H1 (cell line): Measurements from ENCODE around the gene ATG16L2. TPM values are rescaled to one million over a fixed set of nuclear protein-coding genes. Genes with fewer than 3 reads are reported as not detected.

Experiments
- CTCF ChIA-PET: fragments of 300-600 bp; sonication (Branson Sonifier 250); formaldehyde crosslinking; loops from one replicate; lab custom pipeline; 2021; ENCODE audit not compliant: partially characterized antibody; lab: Charles Lee
- POLR2A ChIA-PET: fragments of 300-600 bp; sonication (Branson Sonifier 250); formaldehyde crosslinking; loops from one replicate; lab custom pipeline; 2021; ENCODE audit warnings: inconsistent platforms; ENCODE audit not compliant: partially characterized antibody; lab: Charles Lee
- DNase-seq, 2 experiments: peaks; one replicate each; pipeline versions ENCODE4 v3.0.0 to v3.0.0-alpha.2; 2010 to 2022; ENCODE audit warnings: low spot score in 2 of 2, low read depth in 1 of 2, mixed read lengths in 1 of 2
- FAIRE-seq: peaks from 2 replicates; lab custom pipeline; 2011; peaks lifted over from hg19 to GRCh38; lab: Jason Lieb, UNC
- H2AFZ ChIP-seq: 2 replicates; pipeline ENCODE4 v1.8.1; 2012; ENCODE audit warnings: low read length, inconsistent platforms
- H2AK5ac ChIP-seq: 2 replicates; pipeline ENCODE4 v1.6.1; 2013; ENCODE audit warnings: low read depth, low read length
- H2BK120ac ChIP-seq: replicated peaks from 2 replicates; pipeline ENCODE3; 2013; ENCODE audit warnings: low read depth, low read length, inconsistent platforms
- H2BK12ac ChIP-seq: 2 replicates; pipeline ENCODE4 v1.6.1; 2013; ENCODE audit warnings: low read depth, low read length
- H2BK15ac ChIP-seq: 2 replicates; pipeline ENCODE4 v1.6.1; 2013; ENCODE audit warnings: low read length
- H2BK20ac ChIP-seq: 2 replicates; pipeline ENCODE4 v1.6.1; 2013; ENCODE audit warnings: low read length
- H2BK5ac ChIP-seq: 2 replicates; pipeline ENCODE4 v1.6.1; 2013; ENCODE audit warnings: low read depth, low read length
- H3K14ac ChIP-seq: 2 replicates; pipeline ENCODE4 v1.6.1; 2013; ENCODE audit warnings: inconsistent platforms; ENCODE audit not compliant: insufficient read length
- H3K18ac ChIP-seq: 2 replicates; pipeline ENCODE4 v1.6.1; 2013; ENCODE audit warnings: low read length; ENCODE audit errors: extremely low read depth
- H3K23ac ChIP-seq: 2 replicates; pipeline ENCODE4 v1.6.1; 2013; ENCODE audit warnings: inconsistent platforms; ENCODE audit not compliant: insufficient read length
- H3K23me2 ChIP-seq: 2 replicates; pipeline ENCODE4 v1.6.1; 2013; ENCODE audit warnings: low read depth, low read length
- H3K27ac ChIP-seq: 2 replicates; pipeline ENCODE4 v1.6.1; 2011; ENCODE audit warnings: low read depth, low read length, inconsistent platforms
- H3K27me3 ChIP-seq, 4 experiments: replicated peaks in 1 of 4; 1 replicate in 1 of 4; 2 replicates in 3 of 4; pipeline versions ENCODE4 v1.6.1 to v1.8.1; 2011 to 2013; ENCODE audit warnings: low read length in 3 of 4, mild to moderate bottlenecking in 3 of 4, inconsistent platforms in 2 of 4, mixed read lengths in 2 of 4, moderate library complexity in 1 of 4; ENCODE audit not compliant: control insufficient read depth in 3 of 4, insufficient read depth in 3 of 4; ENCODE audit errors: extremely low read depth in 1 of 4
- H3K36me3 ChIP-seq, 4 experiments: 2 replicates each; pipeline versions ENCODE4 v1.6.1 to v1.8.1; 2011 to 2013; ENCODE audit warnings: mild to moderate bottlenecking in 4 of 4, low read length in 3 of 4, moderate library complexity in 2 of 4, control low read depth in 1 of 4, inconsistent platforms in 1 of 4; ENCODE audit not compliant: insufficient read depth in 4 of 4, control insufficient read depth in 2 of 4
- H3K4ac ChIP-seq: replicated peaks from 2 replicates; pipeline ENCODE3; 2013; ENCODE audit warnings: low read length, low read depth, mixed read lengths, inconsistent platforms; ENCODE audit not compliant: insufficient read length
- H3K4me1 ChIP-seq, 4 experiments: replicated peaks in 1 of 4; 1 replicate in 1 of 4; 2 replicates in 3 of 4; pipeline versions ENCODE4 v1.6.1 to v1.8.1; 2011 to 2013; ENCODE audit warnings: low read length in 3 of 4, inconsistent platforms in 2 of 4, mixed read lengths in 1 of 4; ENCODE audit not compliant: insufficient read depth in 4 of 4, control insufficient read depth in 3 of 4
- H3K4me2 ChIP-seq, 2 experiments: 2 replicates each; pipeline versions ENCODE4 v1.6.1 to v1.8.1; 2011 to 2013; ENCODE audit warnings: low read depth in 2 of 2, low read length in 2 of 2, control low read depth in 1 of 2, inconsistent platforms in 1 of 2, mild to moderate bottlenecking in 1 of 2; ENCODE audit not compliant: insufficient read depth in 1 of 2
- H3K4me3 ChIP-seq, 4 experiments: fragments of 200-600, 300-600 bp in 1 of 4; sonication (generic), shearing (Covaris generic), sonication (Bioruptor Twin) in 1 of 4; 2 replicates each; pipeline versions ENCODE4 v1.5.1 to v1.8.1; 2011 to 2016; ENCODE audit warnings: low read length in 4 of 4, low read depth in 3 of 4, control low read depth in 2 of 4, inconsistent platforms in 2 of 4, mild to moderate bottlenecking in 2 of 4, mixed read lengths in 1 of 4, moderate library complexity in 1 of 4; ENCODE audit not compliant: insufficient read depth in 2 of 4; ENCODE audit errors: extremely low read depth in 1 of 4
- H3K56ac ChIP-seq: replicated peaks from 2 replicates; pipeline ENCODE3; 2013; ENCODE audit warnings: low read depth, mild to moderate bottlenecking, mixed read lengths, low read length, inconsistent platforms; ENCODE audit not compliant: insufficient read length
- H3K79me1 ChIP-seq: 2 replicates; pipeline ENCODE4 v1.6.1; 2013; ENCODE audit warnings: low read depth, low read length, control low read depth
- H3K79me2 ChIP-seq, 2 experiments: 2 replicates each; pipeline versions ENCODE4 v1.6.1 to v1.8.1; 2012 to 2013; ENCODE audit warnings: low read length in 2 of 2, mild to moderate bottlenecking in 2 of 2, inconsistent platforms in 1 of 2; ENCODE audit not compliant: insufficient read depth in 2 of 2, control insufficient read depth in 1 of 2
- H3K9ac ChIP-seq, 4 experiments: replicated peaks in 1 of 4; 1 replicate in 1 of 4; 2 replicates in 3 of 4; pipeline versions ENCODE4 v1.6.1 to v1.8.1; 2011 to 2013; ENCODE audit warnings: low read depth in 3 of 4, low read length in 3 of 4, control low read depth in 2 of 4, mild to moderate bottlenecking in 2 of 4, moderate library complexity in 2 of 4, inconsistent platforms in 1 of 4; ENCODE audit errors: extremely low read depth in 1 of 4
- H3K9me3 ChIP-seq, 2 experiments: 2 replicates each; pipeline versions ENCODE4 v1.6.1 to v1.8.1; 2012 to 2013; ENCODE audit warnings: mild to moderate bottlenecking in 2 of 2, moderate library complexity in 2 of 2, control low read depth in 1 of 2, inconsistent platforms in 1 of 2, low read depth in 1 of 2, low read length in 1 of 2, mixed read lengths in 1 of 2; ENCODE audit not compliant: insufficient read depth in 2 of 2
- H4K20me1 ChIP-seq, 2 experiments: replicated peaks in 1 of 2; 2 replicates each; pipeline versions ENCODE3 to v1.8.1; 2011 to 2013; ENCODE audit warnings: inconsistent platforms in 2 of 2, low read length in 2 of 2, mild to moderate bottlenecking in 1 of 2; ENCODE audit not compliant: insufficient read depth in 2 of 2, control insufficient read depth in 1 of 2
- H4K5ac ChIP-seq: 2 replicates; pipeline ENCODE4 v1.6.1; 2013; ENCODE audit warnings: low read length, low read depth, mixed read lengths, inconsistent platforms; ENCODE audit not compliant: insufficient read length
- H4K8ac ChIP-seq: 2 replicates; pipeline ENCODE4 v1.8.0; 2013; ENCODE audit warnings: mild to moderate bottlenecking, moderate library complexity, low read length, inconsistent platforms; ENCODE audit not compliant: insufficient read depth; ENCODE audit errors: extremely low read depth
- H4K91ac ChIP-seq: replicated peaks from 2 replicates; pipeline ENCODE3; 2013; ENCODE audit warnings: low read length, mixed read lengths, inconsistent platforms; ENCODE audit not compliant: insufficient read length
- BACH1 ChIP-seq: IDR thresholded peaks from 2 replicates; pipeline ENCODE4 v1.6.1; 2012; ENCODE audit warnings: low read length, improper control_type of control experiment
- CBX8 ChIP-seq: fragments of 300-800, 300-1000 bp; sonication (generic); IDR thresholded peaks from 2 replicates; pipeline ENCODE4 v1.7.1; 2016; ENCODE audit warnings: low read depth, low read length, borderline replicate concordance
- CHD1 ChIP-seq: IDR thresholded peaks from 2 replicates; pipeline ENCODE4 v1.6.1; 2012; ENCODE audit warnings: low read depth, low read length, improper control_type of control experiment
- CHD2 ChIP-seq: IDR thresholded peaks from 2 replicates; pipeline ENCODE4 v1.6.1; 2012; ENCODE audit warnings: low read length, improper control_type of control experiment
- GABPA ChIP-seq: IDR thresholded peaks from 2 replicates; pipeline ENCODE4 v1.6.1; 2011; ENCODE audit warnings: mild to moderate bottlenecking, low read length, moderate library complexity, borderline replicate concordance; ENCODE audit not compliant: insufficient read depth
- HDAC2 ChIP-seq, 2 experiments: fragments of 300-600 bp in 1 of 2; sonication (generic) in 1 of 2; IDR thresholded peaks; 2 replicates each; pipeline ENCODE4 v1.6.1; 2011 to 2012; ENCODE audit warnings: low read depth in 2 of 2, low read length in 2 of 2, mild to moderate bottlenecking in 2 of 2, moderate library complexity in 2 of 2, borderline replicate concordance in 1 of 2, inconsistent platforms in 1 of 2
- POU5F1 ChIP-seq: IDR thresholded peaks from 2 replicates; pipeline ENCODE4 v1.6.1; 2011; ENCODE audit warnings: low read depth, mild to moderate bottlenecking, low read length, moderate library complexity
- RBBP5 ChIP-seq: IDR thresholded peaks from 2 replicates; pipeline ENCODE4 v1.7.1; 2012; ENCODE audit warnings: low read depth, mild to moderate bottlenecking, inconsistent platforms, low read length, moderate library complexity, borderline replicate concordance
- RFX5 ChIP-seq: IDR thresholded peaks from 2 replicates; pipeline ENCODE4 v1.6.1; 2011; ENCODE audit warnings: low read depth, low read length, improper control_type of control experiment, borderline replicate concordance
- SP2 ChIP-seq: IDR thresholded peaks from 2 replicates; pipeline ENCODE4 v1.6.1; 2012; ENCODE audit warnings: mild to moderate bottlenecking, low read length, inconsistent platforms
- SRF ChIP-seq: IDR thresholded peaks from 2 replicates; pipeline ENCODE4 v1.6.1; 2011; ENCODE audit warnings: mild to moderate bottlenecking, low read depth, low read length, moderate library complexity
- TEAD4 ChIP-seq: IDR thresholded peaks from 2 replicates; pipeline ENCODE4 v1.6.1; 2012; ENCODE audit warnings: low read depth, low read length, inconsistent platforms, mixed read lengths
- WGBS, 2 experiments: shearing (Covaris generic) in 1 of 2; methylation state at CpG; one replicate each; pipeline versions ENCODE4 v1.1.6 to v1.1.7; 2013 to 2015; ENCODE audit warnings: low lambda C conversion rate in 2 of 2, mixed read lengths in 2 of 2, inconsistent platforms in 1 of 2, low coverage in 1 of 2, missing lambda C conversion rate in 1 of 2; ENCODE audit not compliant: insufficient replicate concordance in 2 of 2, insufficient coverage in 1 of 2, insufficient read length in 1 of 2; ENCODE audit errors: extremely low coverage in 1 of 2, missing lambda C conversion rate in 1 of 2; 5-methylcytosine and 5-hydroxymethylcytosine counted together
- polyA plus RNA-seq, 7 experiments: library from polyadenylated mRNA; depleted of rRNA in 3 of 7; stranded (reverse) in 5 of 7; unstranded in 2 of 7; fragments of >200 nt in 5 of 7; fragments of 200-250 nt in 2 of 7; gene quantifications; 1 replicate in 5 of 7; 2 replicates in 1 of 7; 4 replicates in 1 of 7; pipeline versions ENCODE4 v1.2.1 to v1.2.3, GENCODE V29; 2011 to 2013; ENCODE audit warnings: missing spikeins in 2 of 7, mixed read lengths in 2 of 7
- total RNA-seq: library from RNA; stranded (reverse); fragmentation: NEBNext Ultra II Directional; extraction: Animal tissue kit (Norgen Biotek cat#: 25700); gene quantifications from 2 replicates; pipeline ENCODE4 v1.2.1, GENCODE V29; 2021

ATG16L2 gene
- total and polyA plus RNA-seq, 2 of the 8 experiments (the other 6 are each of a cell fraction or from before 2014, with no cell fraction given): 11.0 to 18.5 TPM

GRCh38 chr11:72825661-72826060 lies 11.4 kb downstream of the ATG16L2 start:
- WGBS, 2 experiments: 100% methylated on average over 4 of the region's 4 CpGs; no CpG with 5 or more reads in 1 of the 2 experiments
- Histone ChIP-seq H2BK5ac (no peak overlapping the region), H3K23ac (no peak overlapping the region), H3K4me1 (peaks cover 0 to 14% (median 11%) of the 10 kb centered on the region in 4 experiments; a peak in 5 of 7 replicates), H3K18ac (no peak overlapping the region), H4K5ac (no peak overlapping the region), H4K20me1 (peaks cover 0 to 2% of the 10 kb centered on the region in 2 experiments), H3K79me2 (no peaks in the 10 kb centered on the region), H3K9me3 (no peaks in the 10 kb centered on the region), H3K23me2 (peaks cover 13% of the 10 kb centered on the region), H3K4me2 (no peak overlapping the region), H3K27me3 (peaks cover 0 to 14% (median 12%) of the 10 kb centered on the region in 4 experiments; a peak in 6 of 7 replicates), H4K8ac (no peak overlapping the region), H3K14ac (no peak overlapping the region), H3K56ac (no peak overlapping the region), H3K79me1 (no peaks in the 10 kb centered on the region), H3K27ac (no peak overlapping the region), H3K4ac (no peak overlapping the region), H2BK12ac (no peak overlapping the region), H4K91ac (no peak overlapping the region), H2AK5ac (no peak overlapping the region), H2BK120ac (no peak overlapping the region), H3K9ac (no peak overlapping the region), H3K4me3 (no peak overlapping the region), H2BK20ac (no peak overlapping the region), H3K36me3 (no peaks in the 10 kb centered on the region; a peak in 1 of 8 replicates), H2AFZ (no peak overlapping the region), H2BK15ac (no peak overlapping the region)
- POLR2A ChIA-PET: interaction anchor here (1.0 to 1.4 kb wide), 3 partner anchors 10 to 100 kb away, joined by 3 read pairs; no protein-coding TSS in a partner anchor
- CTCF ChIA-PET: interaction anchor here (0.6 to 11.9 kb wide), 6 partner anchors 21 to 1413 kb away, joined by 3 to 258 read pairs (median 3); no protein-coding TSS in a partner anchor
- FAIRE-seq (no peak), DNase-seq (no peak)
- TF ChIP-seq HDAC2 (IDR thresholded peaks at IDR 0.05; ENCODE audit: borderline replicate concordance in 1 of 2, low read depth in 2 of 2, low read length in 2 of 2) (no peak), SRF (no peak), CHD2 (no peak), BACH1 (no peak), CHD1 (no peak), GABPA (no peak), RBBP5 (no peak), TEAD4 (no peak), CBX8 (no peak), RFX5 (no peak), POU5F1 (no peak), SP2 (no peak)
